K562 (cell line): ENCODE data around the gene ZNF726. TPM values are rescaled to one million over a fixed set of nuclear protein-coding genes. Genes with fewer than 3 reads are reported as not detected.

ENCODE experiments used
- ATAC-seq: fragments of 200-7000 bp; cut with Tn5 transposase; 3 replicates; pipeline ENCODE4 v1.9.1; 2020; ENCODE audit warnings: moderate library complexity
- Bru-seq: library from RNA; stranded (reverse); fragments of 400-500 nt; gene quantifications from one replicate; lab custom pipeline; 2021; lab: Mats Ljungman, UMichigan
- BruChase-seq, 2 experiments: library from RNA; stranded (reverse); fragments of 400-500 nt; gene quantifications; one replicate each; lab custom pipeline; 2021; lab: Mats Ljungman, UMichigan
- BruUV-seq: library from RNA; stranded (reverse); fragments of 400-500 nt; replicated peaks from 2 replicates; lab custom pipeline; 2021; lab: Mats Ljungman, UMichigan
- CTCF ChIA-PET: fragments of 300-600 bp; formaldehyde crosslinking; extraction: SDS; loops from one replicate; lab custom pipeline; 2021; ENCODE audit warnings: low intra/inter-chr PET ratio; lab: Yijun Ruan, JAX
- POLR2A ChIA-PET: fragments of 300-600, 350-650 bp; sonication (Branson Sonifier 250); formaldehyde crosslinking; extraction: SDS; loops from one replicate; lab custom pipeline; 2021; ENCODE audit warnings: antibody characterized with exemption, inconsistent platforms; lab: Yijun Ruan, JAX
- DNase-seq, 4 experiments: peaks; one replicate each; pipeline versions ENCODE4 v3.0.0 to v3.0.0-alpha.2; 2011 to 2018; ENCODE audit warnings: low spot score in 3 of 4, mixed read lengths in 3 of 4; ENCODE audit errors: extremely low read depth in 1 of 4
- FAIRE-seq: peaks from 2 replicates; lab custom pipeline; 2011; peaks lifted over from hg19 to GRCh38; lab: Jason Lieb, UNC
- H2AFZ ChIP-seq: 2 replicates; pipeline ENCODE4 v1.6.0; 2011; ENCODE audit warnings: low read depth, low read length, control low read depth, inconsistent platforms
- H3K27ac ChIP-seq: fragments of 200-600 bp; 3 replicates; pipeline ENCODE4 v1.8.0; 2011; ENCODE audit warnings: low read depth, mild to moderate bottlenecking, control low read depth, inconsistent platforms, low read length, moderate library complexity, mixed read lengths; ENCODE audit errors: extremely low read depth
- H3K27me3 ChIP-seq, 2 experiments: fragments of 300-600 bp in 1 of 2; 2 replicates in 1 of 2; 3 replicates in 1 of 2; pipeline versions ENCODE4 v1.6.0 to v1.8.0; 2011; ENCODE audit warnings: inconsistent platforms in 2 of 2, low read length in 2 of 2, mild to moderate bottlenecking in 1 of 2, mixed read lengths in 1 of 2, moderate library complexity in 1 of 2; ENCODE audit not compliant: control insufficient read depth in 2 of 2, insufficient read depth in 2 of 2
- H3K36me3 ChIP-seq: fragments of 300-600 bp; 3 replicates; pipeline ENCODE4 v1.8.0; 2011; ENCODE audit warnings: mild to moderate bottlenecking, low read length, inconsistent platforms; ENCODE audit not compliant: control insufficient read depth, insufficient read depth
- H3K4me1 ChIP-seq, 2 experiments: fragments of 200-600 bp in 1 of 2; replicated peaks in 1 of 2; 2 replicates in 1 of 2; 3 replicates in 1 of 2; pipeline versions ENCODE4 v1.5.1 to v1.8.0; 2011; ENCODE audit warnings: inconsistent platforms in 2 of 2, low read length in 2 of 2, mild to moderate bottlenecking in 1 of 2, mixed read lengths in 1 of 2, moderate library complexity in 1 of 2; ENCODE audit not compliant: control insufficient read depth in 2 of 2, insufficient read depth in 2 of 2
- H3K4me2 ChIP-seq: 2 replicates; pipeline ENCODE4 v1.6.1; 2011; ENCODE audit warnings: low read length, control low read depth, inconsistent platforms, mixed read lengths; ENCODE audit not compliant: insufficient read depth
- H3K4me3 ChIP-seq: fragments of 200-600 bp; sonication (generic), shearing (Covaris generic); 2 replicates; pipeline ENCODE4 v1.5.1; 2016; ENCODE audit warnings: control low read depth, inconsistent platforms
- H3K79me2 ChIP-seq: fragments of 200-600 bp; 3 replicates; pipeline ENCODE4 v1.8.0; 2011; ENCODE audit warnings: low read length, inconsistent platforms; ENCODE audit not compliant: control insufficient read depth, insufficient read depth
- H3K9ac ChIP-seq, 2 experiments: 2 replicates each; pipeline versions ENCODE4 v1.6.0 to v1.6.1; 2011; ENCODE audit warnings: low read depth in 2 of 2, low read length in 2 of 2, control low read depth in 1 of 2, inconsistent platforms in 1 of 2, mild to moderate bottlenecking in 1 of 2, mixed read lengths in 1 of 2; ENCODE audit not compliant: insufficient read depth in 1 of 2
- H3K9me1 ChIP-seq: one replicate; pipeline ENCODE4 v1.6.0; 2011; ENCODE audit warnings: inconsistent platforms, mild to moderate bottlenecking, low read length, moderate library complexity; ENCODE audit not compliant: control insufficient read depth, insufficient read depth
- H3K9me3 ChIP-seq: replicated peaks from 2 replicates; pipeline ENCODE4 v1.5.1; 2011; ENCODE audit warnings: low read depth, low read length, inconsistent platforms; ENCODE audit not compliant: control insufficient read depth, insufficient read depth
- H4K20me1 ChIP-seq: replicated peaks from 2 replicates; pipeline ENCODE4 v1.6.1; 2011; ENCODE audit warnings: low read length, inconsistent platforms, mixed read lengths; ENCODE audit not compliant: control insufficient read depth, insufficient read depth
- BRD9 ChIP-seq: fragments of 450-650 bp; IDR thresholded peaks from 2 replicates; pipeline ENCODE4 v1.6.1; 2018; ENCODE audit warnings: low read depth; ENCODE audit not compliant: partially characterized antibody
- HCFC1 ChIP-seq: IDR thresholded peaks from 2 replicates; pipeline ENCODE4 v1.6.1; 2012; ENCODE audit warnings: low read depth, low read length, improper control_type of control experiment
- HDAC1 ChIP-seq, 2 experiments: fragments of 450-650 bp; IDR thresholded peaks; 2 replicates each; pipeline ENCODE4 v1.6.1; 2016 to 2017; ENCODE audit warnings: inconsistent platforms in 1 of 2, mild to moderate bottlenecking in 1 of 2, moderate library complexity in 1 of 2
- HLTF ChIP-seq: fragments of 450-650 bp; IDR thresholded peaks from 2 replicates; pipeline ENCODE4 v1.6.1; 2016
- KLF16 ChIP-seq: IDR thresholded peaks from 2 replicates; pipeline ENCODE4 v1.6.1; 2016; ENCODE audit warnings: antibody characterized with exemption
- MAZ ChIP-seq, 2 experiments: fragments of 450-650 bp in 1 of 2; sonication (generic) in 1 of 2; formaldehyde crosslinking; IDR thresholded peaks in 1 of 2; conservative IDR thresholded peaks in 1 of 2; 2 replicates each; pipeline versions ENCODE4 v1.4.0 to v1.5.0; 2020; ENCODE audit warnings: mild to moderate bottlenecking in 1 of 2, missing genetic modification reagents in 1 of 2
- MYBL2 ChIP-seq, 2 experiments: fragments of 450-650 bp in 1 of 2; sonication (generic) in 1 of 2; formaldehyde crosslinking in 1 of 2; IDR thresholded peaks; 2 replicates each; pipeline versions ENCODE4 v1.6.1 to v1.8.1; 2017 to 2022; ENCODE audit warnings: borderline replicate concordance in 1 of 2, inconsistent platforms in 1 of 2, low read depth in 1 of 2, mild to moderate bottlenecking in 1 of 2, missing genetic modification reagents in 1 of 2, moderate library complexity in 1 of 2
- NELFE ChIP-seq: IDR thresholded peaks from 2 replicates; pipeline ENCODE4 v1.6.1; 2011; ENCODE audit warnings: mild to moderate bottlenecking; ENCODE audit not compliant: insufficient read depth, insufficient read length
- NRF1 ChIP-seq, 2 experiments: fragments of 450-650 bp; IDR thresholded peaks in 1 of 2; conservative IDR thresholded peaks in 1 of 2; 2 replicates each; pipeline ENCODE4 v1.6.1; 2014; ENCODE audit warnings: mild to moderate bottlenecking in 2 of 2
- SIN3B ChIP-seq: fragments of 450-650 bp; IDR thresholded peaks from 2 replicates; pipeline ENCODE4 v1.6.1; 2017; ENCODE audit warnings: low read depth, mild to moderate bottlenecking, moderate library complexity
- SP2 ChIP-seq: IDR thresholded peaks from 2 replicates; pipeline ENCODE4 v1.6.1; 2011; ENCODE audit warnings: mild to moderate bottlenecking, low read depth, low read length, moderate library complexity; ENCODE audit not compliant: poor library complexity, severe bottlenecking; ENCODE audit errors: extremely low read depth
- SUPT5H ChIP-seq: fragments of 450-650 bp; IDR thresholded peaks from 2 replicates; pipeline ENCODE4 v1.6.1; 2016
- XRCC5 ChIP-seq: fragments of 200-400 bp; formaldehyde crosslinking; IDR thresholded peaks from 2 replicates; pipeline ENCODE4 v1.6.1; 2017; ENCODE audit warnings: low read depth, mild to moderate bottlenecking, low read length
- ZFX ChIP-seq: sonication (generic); formaldehyde crosslinking; IDR thresholded peaks from 2 replicates; pipeline ENCODE4 v1.8.0; 2022; ENCODE audit warnings: mild to moderate bottlenecking, missing genetic modification reagents, moderate library complexity
- ZNF766 ChIP-seq: fragments of 200-800 bp; sonication (Bioruptor generic); conservative IDR thresholded peaks from 2 replicates; pipeline ENCODE4 v1.6.1; 2016; ENCODE audit warnings: missing genetic modification characterization, missing compliant biosample characterization
- WGBS: fragments of 100-300 bp; shearing (Covaris generic); methylation state at CpG from one replicate; pipeline ENCODE4 v1.1.6; 2016; ENCODE audit warnings: low coverage, mixed read lengths; ENCODE audit not compliant: insufficient coverage; ENCODE audit errors: missing lambda C conversion rate; 5-methylcytosine and 5-hydroxymethylcytosine counted together
- in situ Hi-C: fragments of 300-500 bp; cut with MboI; formaldehyde crosslinking; loops from 4 replicates; pipeline ENCODE4 v1.15.0; 2018; ENCODE audit warnings: inconsistent platforms, mixed read lengths
- intact Hi-C: fragments of 100-400 bp; cut with micrococcal nuclease; formaldehyde crosslinking; loops from 2 replicates; pipeline ENCODE4 v1.14.2; 2022
- long read RNA-seq, 3 experiments: library from polyadenylated mRNA in 2 of 3; library from RNA in 1 of 3; unstranded in 2 of 3; stranded (forward) in 1 of 3; transcript quantifications; one replicate each; pipeline ENCODE4 v2.0.0, GENCODE V29; 2019 to 2022
- polyA minus RNA-seq, 3 experiments: library from RNA; depleted of rRNA, polyadenylated mRNA; stranded (reverse); fragments of >200 nt; gene quantifications; 2 replicates each; pipeline ENCODE4 v1.2.3, GENCODE V29; 2011
- polyA plus RNA-seq, 8 experiments: library from polyadenylated mRNA; depleted of rRNA in 4 of 8; stranded (reverse) in 5 of 8; unstranded in 3 of 8; fragments of >200 nt; fragmentation: Nextera tagmentation in 2 of 8; fragmentation: Illumina TruSeq in 1 of 8; extraction: Ambion mirVana in 2 of 8; extraction: Trizol in 1 of 8; gene quantifications; 2 replicates each; pipeline versions ENCODE4 v1.2.1 to v1.2.3, GENCODE V29; 2011 to 2014; ENCODE audit warnings: inconsistent platforms in 1 of 8, missing spikeins in 1 of 8
- total RNA-seq, 7 experiments: library from RNA; depleted of rRNA in 6 of 7; stranded (reverse); fragments of >200 nt in 6 of 7; fragmentation: Illumina TruSeq in 2 of 7; extraction: Trizol in 2 of 7; gene quantifications; 2 replicates each; pipeline versions ENCODE4 v1.2.1 to v1.2.3, GENCODE V29; 2011 to 2021; ENCODE audit warnings: low replicate concordance in 1 of 7

The ZNF726 gene
- total RNA-seq (2011; cell fraction: chromatin; rRNA removed; ENCODE audit: low replicate concordance), result 26.2 and 44.7 TPM in 2 replicates
- 24.1 and 25.5 TPM in 2 replicates for total RNA-seq (2011; cell fraction: nucleolus; rRNA removed)
- total RNA-seq (2011; cell fraction: nucleoplasm; rRNA removed), result 39.7 and 58.2 TPM in 2 replicates
- 13.4 and 16.3 TPM in 2 replicates for total RNA-seq (2014; rRNA removed)
- 17.2 and 17.5 TPM in 2 replicates for total RNA-seq (2014; rRNA removed; fragmentation: Illumina TruSeq; extraction: Trizol)
- total RNA-seq (2015; rRNA removed; fragmentation: Illumina TruSeq; extraction: Trizol), result 14.0 and 14.6 TPM in 2 replicates
- total RNA-seq (2021), result 10.5 and 11.6 TPM in 2 replicates
- 12.4 and 16.1 TPM in 2 replicates for polyA plus RNA-seq (2011; rRNA removed)
- polyA plus RNA-seq (2011; cell fraction: cytosol; rRNA removed), result 7.7 and 12.0 TPM in 2 replicates
- polyA plus RNA-seq (2011; cell fraction: nucleus; rRNA removed), result 25.7 and 29.9 TPM in 2 replicates
- polyA plus RNA-seq (2012), result 5.4 and 19.6 TPM in 2 replicates
- polyA plus RNA-seq (2014; fragmentation: Illumina TruSeq; extraction: Trizol), result 10.3 and 10.5 TPM in 2 replicates
- polyA plus RNA-seq (2014; fragmentation: Nextera tagmentation; extraction: Ambion mirVana), result 1 to 10 TPM; 8.6 to 9.0 TPM
- 16.7 and 20.8 TPM in 2 replicates for polyA plus RNA-seq (2014; rRNA removed)
- 11.6 and 13.7 TPM in 2 replicates for polyA minus RNA-seq (2011; rRNA and poly(A)+ RNA removed)
- 4.4 and 5.6 TPM in 2 replicates for polyA minus RNA-seq (2011; cell fraction: cytosol; rRNA and poly(A)+ RNA removed)
- 18.4 and 22.4 TPM in 2 replicates for polyA minus RNA-seq (2011; cell fraction: nucleus; rRNA and poly(A)+ RNA removed)
- percentile 82 among the genes with signal in this experiment for Bru-seq, nascent RNA
- percentile 86 among the genes with signal in this experiment for BruChase-seq, experiment 1, labeled RNA remaining after a 2-hour chase
- percentile 83 among the genes with signal in this experiment for BruChase-seq, experiment 2, labeled RNA remaining after a 6-hour chase
- long read RNA-seq, experiment 1, transcript ZNF726-204 (3 exons, 1,798 nt), result major isoform, 8 of 13 reads
- long read RNA-seq, experiment 1, partial matches to known transcripts, result 0 of 13 reads
- long read RNA-seq, experiment 1, other reads (novel, unspliced or antisense), result 4 of 13 reads
- long read RNA-seq, experiment 2, partial matches to known transcripts, result 0 of 8 reads
- long read RNA-seq, experiment 2, other reads (novel, unspliced or antisense), result 5 of 8 reads
- long read RNA-seq, experiment 3, partial matches to known transcripts, result 0 of 1 reads
- long read RNA-seq, experiment 3, other reads (novel, unspliced or antisense), result 0 of 1 reads

- H3K79me2 ChIP-seq, result peaks cover 35% of the 10 kb centered on the region
- FAIRE-seq (peak; percentile 96), DNase-seq (peak; percentile 86 to 96 (median 88)), ATAC-seq (peak; percentile 95)
- H3K4me3 ChIP-seq, result peak within 1 kb of the TSS; percentile 80
- peaks cover 25% of the 10 kb centered on the region; the same call in 1 of the 3 replicates for H3K36me3 ChIP-seq
- no peaks in the 10 kb centered on the region for H4K20me1 ChIP-seq
- TSS peak; percentile 50 for BruUV-seq
- no peaks in the 10 kb centered on the region for H3K9me1 ChIP-seq
- peaks cover 0 to 2% of the 10 kb centered on the region in 2 experiments; a peak in 1 of 5 replicates for H3K4me1 ChIP-seq
- ChIA-PET POLR2A (interaction anchor here (0.6 to 1.1 kb wide), 4 partner anchors 11 to 158 kb away, joined by 3 to 5 read pairs (median 4); partner anchors contain the start of gene ZNF681), CTCF (no interaction called here)
- peak within 1 kb of the TSS; percentile 78 to 99 for H3K9ac ChIP-seq
- in situ Hi-C loops (no loop called here), intact Hi-C loops (no loop called here)
- H3K9me3 ChIP-seq, result peaks cover 3% of the 10 kb centered on the region
- H3K27me3 ChIP-seq, result no peaks in the 10 kb centered on the region
- H3K27ac ChIP-seq, result peak within 1 kb of the TSS; percentile 94
- 3% methylated on average over 44 of the region's 44 CpGs for WGBS
- peak within 1 kb of the TSS; percentile 95 for H2AFZ ChIP-seq
- H3K4me2 ChIP-seq, result peak within 1 kb of the TSS; percentile 85
- TF ChIP-seq XRCC5 (0 out of 2 replicates have a peak, but pooled peaks have one; percentile 16), BRD9 (no peak), SUPT5H (peak; percentile 83), MYBL2 (IDR thresholded peaks at IDR 0.05; ENCODE audit: low read depth) (0 out of 2 replicates have a peak, but pooled peaks have one; percentile 23), MYBL2 (CRISPR knock-in tag; IDR thresholded peaks at IDR 0.05; ENCODE audit: borderline replicate concordance) (no peak), SP2 (peak; percentile 62), SIN3B (0 out of 2 replicates have a peak, but pooled peaks have one; percentile 44), ZNF766 (CRISPR knock-in tag) (no peak), MAZ (CRISPR knock-in tag; conservative IDR thresholded peaks at IDR 0.05 in 1 of 2, IDR thresholded peaks at IDR 0.05 in 1 of 2) (0 out of 4 replicates have a peak, but pooled peaks of 1 of the 2 experiments have one; percentile 52), NELFE (no peak), NRF1 (conservative IDR thresholded peaks at IDR 0.05 in 1 of 2, IDR thresholded peaks at IDR 0.05 in 1 of 2) (peak; percentile 51; a peak in 2 of 4 replicates), HDAC1 (IDR thresholded peaks at IDR 0.05) (peak in 1 of 2 experiments; percentile 91; a peak in 3 of 4 replicates), KLF16 (no peak), HLTF (no peak), HCFC1 (0 out of 2 replicates have a peak, but pooled peaks have one; percentile 14), ZFX (CRISPR knock-in tag) (peak; percentile 88)
Observed at GRCh38 chr19:23914402-23915286, at the start of gene ZNF726. Gene ZNF726 (plus strand): TSS chr19:23914886. CDS start chr19:23914995, 109 bp downstream.
